GM11168 (cell line): Measurements from ENCODE around the gene RABL2A.
"Not testable (repeated sequence)": the region's sequence is repeated elsewhere in the genome, so short reads cannot be mapped to it uniquely, and the experiment has no call there.

Experiments used
- in situ Hi-C: fragments of 300-500 bp; cut with MboI; formaldehyde crosslinking; loops from one replicate; pipeline ENCODE4 v1.12.0; 2022; ENCODE audit warnings: low sequenced_read_pairs; ENCODE audit not compliant: unreplicated experiment

Gene RABL2A

GRCh38 chr2:113626616-113627330, at the start of gene RABL2A:
Gene RABL2A, plus strand, starts transcription at chr2:113627266. Its CDS starts 1,341 bp downstream, at chr2:113628607.
- in situ Hi-C loops: not testable (repeated sequence)

- in situ Hi-C loops: not testable (repeated sequence)
Observed at GRCh38 chr2:113578508-113578907, 48.6 kb upstream of the RABL2A start.

DNA sequence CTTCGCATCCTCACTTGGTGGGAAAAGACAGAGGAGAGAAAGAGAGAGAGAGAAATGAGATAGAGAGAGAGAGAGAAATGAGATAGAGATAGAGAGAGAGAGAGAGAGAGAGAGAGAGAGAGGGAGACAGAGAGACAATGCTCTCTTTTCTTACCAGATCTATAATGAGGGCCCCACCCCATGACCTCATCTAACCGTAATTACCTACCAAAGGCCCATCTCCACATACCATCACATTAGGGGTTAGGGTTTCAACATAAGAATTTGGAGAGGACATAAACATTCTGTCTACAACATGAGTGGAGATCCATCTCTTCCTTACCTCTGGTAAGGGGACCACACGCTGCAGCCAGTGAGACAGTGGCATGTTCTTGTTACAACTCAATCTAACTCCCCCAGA, 44.6 kb upstream of the RABL2A start:
- in situ Hi-C loops: not testable (repeated sequence)

DNA sequence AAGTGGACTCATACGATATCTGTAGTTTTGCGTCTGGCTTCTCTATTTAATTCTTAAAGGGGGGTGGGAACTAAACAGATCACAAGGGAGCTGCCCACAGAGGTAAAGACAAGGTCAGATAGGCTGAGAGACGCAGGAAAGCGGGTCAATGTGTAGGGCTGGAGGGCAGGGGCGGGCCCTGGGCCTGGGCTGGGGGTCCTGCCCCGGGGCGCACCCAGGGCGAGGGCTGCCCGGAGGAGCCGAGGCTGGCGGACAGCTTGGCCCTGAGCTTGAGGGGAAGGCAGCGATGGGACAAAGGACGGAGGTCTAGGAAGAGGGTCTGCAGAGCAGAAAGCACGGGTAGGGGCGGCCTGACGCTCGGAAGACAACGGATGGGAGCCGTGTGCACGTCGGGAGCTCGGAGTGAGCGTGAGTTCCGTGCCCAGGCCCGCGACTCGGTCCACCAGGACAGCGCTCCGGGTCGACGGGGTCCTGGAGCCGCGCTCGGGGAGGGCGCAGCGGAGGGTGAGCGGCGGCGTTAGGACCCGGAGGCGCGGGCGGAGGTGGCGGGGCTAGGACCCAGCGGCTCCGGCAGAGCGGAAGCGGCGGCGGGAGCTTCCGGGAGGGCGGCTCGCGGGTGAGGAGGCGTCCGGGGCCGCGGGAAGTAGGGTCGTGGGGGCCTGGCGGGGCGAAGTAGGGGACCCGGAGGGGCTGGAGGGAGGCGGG, 43.4 kb upstream of the RABL2A start:
- in situ Hi-C loops: not testable (repeated sequence)

- in situ Hi-C loops: not testable (repeated sequence)
Observed at GRCh38 chr2:113584311-113585092, 42.6 kb upstream of the RABL2A start.

DNA sequence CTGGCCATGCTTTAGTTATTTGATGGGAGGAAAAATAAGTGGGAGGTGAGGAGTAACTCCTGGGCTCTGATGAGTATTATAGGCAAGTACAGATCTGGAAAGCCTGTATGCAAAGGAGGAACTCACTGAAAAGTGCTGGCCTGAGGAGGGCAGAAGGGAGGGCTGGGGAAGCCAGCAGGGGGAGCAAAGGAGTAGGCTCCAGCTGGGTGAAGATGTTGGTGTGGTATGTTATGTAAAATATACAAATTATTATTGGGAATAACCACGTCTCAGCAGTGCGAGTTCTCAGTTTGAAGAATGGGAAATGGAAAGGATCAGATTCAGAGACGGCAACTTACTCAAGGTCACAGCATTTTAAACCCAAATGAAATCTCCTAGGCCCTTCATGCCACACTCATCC, 39.9 kb upstream of the RABL2A start:
- in situ Hi-C loops: not testable (repeated sequence)

DNA sequence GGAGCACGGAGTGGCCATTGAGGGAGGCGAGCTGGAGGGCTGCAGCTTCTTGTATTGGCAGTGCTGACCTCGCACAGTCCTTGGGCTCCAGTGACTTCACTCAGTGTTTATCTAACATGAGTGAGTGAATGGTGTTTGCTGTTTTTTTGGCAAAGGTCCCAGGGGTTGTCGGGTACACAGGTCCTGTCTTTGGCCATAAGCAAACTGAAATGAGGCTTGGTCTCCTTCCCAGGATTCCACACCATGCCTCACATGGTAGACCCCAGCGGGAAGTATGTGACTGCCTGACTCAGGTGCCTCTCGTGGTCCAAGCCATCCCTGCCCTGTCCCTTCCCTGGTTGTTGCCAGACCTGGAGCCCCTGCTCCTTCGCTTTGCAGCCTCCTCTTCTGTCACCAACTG, 37.5 kb upstream of the RABL2A start:
- in situ Hi-C loops: not testable (repeated sequence)

- in situ Hi-C loops: not testable (repeated sequence)
Observed at GRCh38 chr2:113591926-113592325, 35.1 kb upstream of the RABL2A start.

DNA sequence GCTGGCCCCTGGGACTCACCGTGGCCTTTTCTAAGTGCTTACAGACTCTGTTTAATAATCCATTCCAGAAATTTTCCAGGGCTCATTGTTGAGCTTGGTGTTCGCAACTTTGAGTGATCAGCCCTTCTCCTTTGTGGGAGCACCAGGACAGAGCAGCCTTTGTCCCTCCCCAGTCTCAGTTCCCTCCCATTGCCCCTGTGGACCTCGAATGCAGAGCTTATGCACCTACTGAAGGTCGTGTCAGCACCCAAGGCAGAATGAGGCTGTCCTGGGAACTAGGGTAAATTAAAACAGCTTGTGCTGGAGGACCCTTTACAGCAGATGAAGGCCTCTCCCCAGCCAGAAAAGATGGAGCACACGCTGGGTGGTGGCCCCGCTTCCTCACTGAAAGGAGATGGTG, 33.8 kb upstream of the RABL2A start:
- in situ Hi-C loops: not testable (repeated sequence)

DNA sequence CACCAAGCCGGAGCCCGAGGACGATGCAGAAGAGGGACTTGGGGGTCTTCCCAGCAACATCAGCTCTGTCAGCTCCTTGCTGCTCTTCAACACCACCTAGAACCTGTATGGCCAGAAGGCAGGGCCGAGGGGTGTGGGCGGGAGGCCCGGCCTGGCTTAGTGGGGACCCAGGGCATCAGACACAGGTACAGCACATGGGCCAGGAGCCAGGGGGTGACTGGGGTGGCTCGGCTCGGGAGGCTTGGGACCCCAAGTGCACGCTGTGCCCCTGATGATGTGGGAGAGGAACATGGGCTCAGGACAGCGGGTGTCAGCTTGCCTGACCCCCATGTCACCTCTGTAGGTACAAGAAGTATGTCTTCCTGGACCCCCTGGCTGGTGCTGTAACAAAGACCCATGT, 31.3 kb upstream of the RABL2A start:
- in situ Hi-C loops: not testable (repeated sequence)

DNA sequence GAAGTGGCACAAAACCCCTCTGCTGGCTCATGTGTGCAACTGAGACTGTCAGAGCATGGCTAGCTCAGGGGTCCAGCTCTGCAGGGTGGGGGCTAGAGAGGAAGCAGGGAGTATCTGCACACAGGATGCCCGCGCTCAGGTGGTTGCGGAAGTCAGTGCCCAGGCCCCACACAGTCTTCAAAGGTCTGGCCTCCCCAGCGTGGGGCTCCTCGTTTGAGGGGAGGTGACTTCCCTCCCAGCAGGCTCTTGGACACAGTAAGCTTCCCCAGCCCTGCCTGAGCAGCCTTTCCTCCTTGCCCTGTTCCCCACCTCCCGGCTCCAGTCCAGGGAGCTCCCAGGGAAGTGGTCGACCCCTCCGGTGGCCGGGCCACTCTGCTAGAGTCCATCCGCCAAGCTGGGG, 29.9 kb upstream of the RABL2A start:
- in situ Hi-C loops: not testable (repeated sequence)

GRCh38 chr2:113597572-113597971, 29.5 kb upstream of the RABL2A start:
- in situ Hi-C loops: not testable (repeated sequence)

- in situ Hi-C loops: not testable (repeated sequence)
Observed at GRCh38 chr2:113598180-113598579, 28.9 kb upstream of the RABL2A start.

GRCh38 chr2:113598738-113599137, 28.3 kb upstream of the RABL2A start:
- in situ Hi-C loops: not testable (repeated sequence)

DNA sequence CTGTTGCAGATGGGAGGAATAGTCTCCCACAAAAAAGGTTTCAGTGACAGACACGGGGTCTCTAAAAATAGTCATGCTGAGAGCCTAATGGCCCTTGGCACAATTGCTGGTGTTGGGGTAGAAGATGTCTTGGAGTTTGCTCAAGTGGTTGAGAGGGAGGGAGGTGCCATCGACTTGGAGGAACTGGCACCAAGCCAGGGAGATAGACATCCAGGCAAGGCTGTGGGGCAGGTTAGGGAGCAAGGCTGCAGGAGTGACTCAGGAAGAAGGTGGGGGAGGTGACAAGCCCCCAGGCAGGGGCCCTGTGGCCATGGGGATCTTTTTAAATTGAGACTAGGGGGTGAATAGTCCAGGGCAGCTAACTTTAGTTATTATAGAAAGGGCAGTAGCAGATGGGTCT, 27.9 kb upstream of the RABL2A start:
- in situ Hi-C loops: not testable (repeated sequence)

DNA sequence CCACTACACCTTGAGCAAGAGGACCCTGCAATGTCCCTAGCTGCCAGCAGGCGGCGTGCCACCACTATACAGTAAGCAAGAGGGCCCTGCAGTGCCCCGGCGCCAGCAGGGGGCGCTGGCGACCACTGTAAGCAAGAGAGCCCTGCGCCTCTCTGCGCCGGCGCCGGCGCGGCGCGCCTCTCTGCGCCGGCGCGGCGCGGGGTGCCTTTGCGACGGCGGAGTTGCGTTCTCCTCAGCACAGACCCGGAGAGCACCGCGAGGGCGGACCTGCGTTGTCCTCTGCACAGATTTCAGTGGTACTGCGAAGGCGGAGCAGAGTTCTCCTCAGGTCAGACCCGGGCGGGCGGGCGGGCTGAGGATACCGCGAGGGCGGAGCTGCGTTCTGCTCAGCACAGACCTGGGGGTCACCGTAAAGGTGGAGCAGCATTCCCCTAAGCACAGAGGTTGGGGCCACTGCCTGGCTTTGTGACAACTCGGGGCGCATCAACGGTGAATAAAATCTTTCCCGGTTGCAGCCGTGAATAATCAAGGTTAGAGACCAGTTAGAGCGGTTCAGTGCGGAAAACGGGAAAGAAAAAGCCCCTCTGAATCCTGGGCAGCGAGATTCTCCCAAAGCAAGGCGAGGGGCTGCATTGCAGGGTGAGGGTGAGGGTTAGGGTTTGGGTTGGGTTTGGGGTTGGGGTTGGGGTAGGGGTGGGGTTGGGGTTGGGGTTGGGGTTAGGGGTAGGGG, 24.9 kb upstream of the RABL2A start:
- in situ Hi-C loops: not testable (repeated sequence)

DNA sequence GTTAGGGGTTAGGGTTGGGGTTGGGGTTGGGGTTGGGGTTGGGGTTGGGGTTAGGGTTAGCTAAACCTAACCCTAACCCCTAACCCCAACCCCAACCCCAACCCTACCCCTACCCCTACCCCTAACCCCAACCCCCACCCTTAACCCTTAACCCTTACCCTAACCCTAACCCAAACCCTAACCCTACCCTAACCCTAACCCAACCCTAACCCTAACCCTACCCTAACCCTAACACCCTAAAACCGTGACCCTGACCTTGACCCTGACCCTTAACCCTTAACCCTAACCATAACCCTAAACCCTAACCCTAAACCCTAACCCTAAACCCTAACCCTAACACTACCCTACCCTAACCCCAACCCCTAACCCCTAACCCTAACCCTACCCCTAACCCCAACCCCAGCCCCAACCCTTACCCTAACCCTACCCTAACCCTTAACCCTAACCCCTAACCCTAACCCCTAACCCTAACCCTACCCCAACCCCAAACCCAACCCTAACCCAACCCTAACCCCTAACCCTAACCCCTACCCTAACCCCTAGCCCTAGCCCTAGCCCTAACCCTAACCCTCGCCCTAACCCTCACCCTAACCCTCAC, 24.1 kb upstream of the RABL2A start:
- in situ Hi-C loops: no loop called here

GRCh38 chr2:113603467-113604084, 23.5 kb upstream of the RABL2A start:
- in situ Hi-C loops: not testable (repeated sequence)

DNA sequence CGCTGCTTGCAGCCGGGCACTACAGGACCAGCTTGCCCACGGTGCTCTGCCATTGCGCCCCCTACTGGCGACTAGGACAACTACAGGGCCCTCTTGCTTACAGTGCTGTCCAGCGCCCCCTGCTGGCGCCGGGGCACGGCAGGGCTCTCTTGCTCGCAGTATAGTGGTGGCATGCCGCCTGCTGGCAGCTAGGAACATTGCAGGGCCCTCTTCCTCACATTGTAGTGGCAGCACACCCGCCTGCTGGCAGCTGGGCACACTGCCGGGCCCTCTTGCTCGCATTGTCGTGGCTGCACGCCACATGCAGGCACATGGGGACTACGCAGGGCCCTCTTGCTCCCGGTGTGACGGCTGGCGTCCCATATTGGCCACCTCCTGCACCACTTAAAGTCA, 23.0 kb upstream of the RABL2A start:
- in situ Hi-C loops: not testable (repeated sequence)
